Suprapubic skin (tissue), 4 donors: ENCODE results near the gene MCM7.
A peak's percentile ranks its signal among the peaks of the same experiment; 100 is the strongest.

Experiments
- CTCF ChIP-seq, 2 donors: fragments of 200-600 bp in 1 of 2; fragments of 450-650 bp in 1 of 2; sonication (generic) in 1 of 2; IDR thresholded peaks; one replicate each; pipeline ENCODE4 v1.5.1; 2016 to 2019; ENCODE audit warnings: antibody characterized with exemption in 2 of 2, mild to moderate bottlenecking in 1 of 2, moderate library complexity in 1 of 2
- POLR2A ChIP-seq, 2 donors: fragments of 450-650 bp; IDR thresholded peaks; one replicate each; pipeline ENCODE4 v1.6.1; 2017; ENCODE audit warnings: antibody characterized with exemption in 2 of 2, mild to moderate bottlenecking in 2 of 2, moderate library complexity in 2 of 2
- POLR2AphosphoS5 ChIP-seq, 3 donors: sonication (generic); formaldehyde crosslinking; IDR thresholded peaks; one replicate each; pipeline ENCODE4 v1.6.1; 2017; ENCODE audit warnings: antibody characterized with exemption in 3 of 3

GRCh38 chr7:100132697-100133151 is 31.5 kb upstream of the MCM7 start:
- peak; percentile 86 to 88 for TF ChIP-seq CTCF (IDR thresholded peaks at IDR 0.05)
- TF ChIP-seq POLR2AphosphoS5 (IDR thresholded peaks at IDR 0.05), result no peak
- TF ChIP-seq POLR2A (IDR thresholded peaks at IDR 0.05), result no peak
